CD14-positive monocyte (primary cell): ENCODE data around the gene NINL. TPM values are rescaled to one million over a fixed set of nuclear protein-coding genes. Genes with fewer than 3 reads are reported as not detected.

Experiments used
- DNase-seq, 3 donors: peaks; one replicate each; pipeline ENCODE4 v3.0.0-alpha.2; 2011 to 2022
- H2AFZ ChIP-seq: 2 replicates; pipeline ENCODE4 v1.6.0; 2012; ENCODE audit warnings: mild to moderate bottlenecking, low read depth, low read length, inconsistent platforms; ENCODE audit not compliant: insufficient read depth, poor library complexity, severe bottlenecking
- H3K27ac ChIP-seq, 2 donors: 1 replicate in 1 of 2; 2 replicates in 1 of 2; pipeline ENCODE4 v1.5.1; 2012 to 2013; ENCODE audit warnings: low read length in 2 of 2, control low read depth in 1 of 2, inconsistent platforms in 1 of 2, low read depth in 1 of 2, mild to moderate bottlenecking in 1 of 2
- H3K27me3 ChIP-seq, 2 donors: one replicate each; pipeline versions ENCODE4 v1.6.0 to v1.6.1; 2011 to 2013; ENCODE audit warnings: low read length in 2 of 2; ENCODE audit not compliant: control insufficient read depth in 2 of 2, insufficient read depth in 2 of 2
- H3K36me3 ChIP-seq, 2 donors: replicated peaks in 1 of 2; 1 replicate in 1 of 2; 2 replicates in 1 of 2; pipeline versions ENCODE4 v1.5.1 to v1.6.1; 2012 to 2013; ENCODE audit warnings: low read length in 2 of 2, control low read depth in 1 of 2, inconsistent platforms in 1 of 2, mild to moderate bottlenecking in 1 of 2; ENCODE audit not compliant: insufficient read depth in 2 of 2, control insufficient read depth in 1 of 2
- H3K4me1 ChIP-seq, 2 donors: 1 replicate in 1 of 2; 2 replicates in 1 of 2; pipeline versions ENCODE4 v1.5.1 to v1.6.1; 2012 to 2013; ENCODE audit warnings: low read length in 2 of 2, control low read depth in 1 of 2, inconsistent platforms in 1 of 2, mild to moderate bottlenecking in 1 of 2, moderate library complexity in 1 of 2; ENCODE audit not compliant: insufficient read depth in 2 of 2, control insufficient read depth in 1 of 2
- H3K4me2 ChIP-seq: replicated peaks from 2 replicates; pipeline ENCODE3; 2012; ENCODE audit warnings: low read length, moderate library complexity, mild to moderate bottlenecking; ENCODE audit not compliant: poor library complexity, severe bottlenecking; ENCODE audit errors: extremely low read depth
- H3K4me3 ChIP-seq, 3 experiments: fragments of 200-600 bp in 1 of 3; sonication (generic) in 1 of 3; replicated peaks in 1 of 3; 1 replicate in 2 of 3; 2 replicates in 1 of 3; pipeline ENCODE4 v1.5.1; 2011 to 2013; ENCODE audit warnings: low read length in 3 of 3, mild to moderate bottlenecking in 3 of 3, control low read depth in 2 of 3, low read depth in 2 of 3, inconsistent platforms in 1 of 3, moderate library complexity in 1 of 3
- H3K79me2 ChIP-seq: 2 replicates; pipeline ENCODE4 v1.6.0; 2012; ENCODE audit warnings: mild to moderate bottlenecking, control low read depth, inconsistent platforms, low read length, moderate library complexity; ENCODE audit not compliant: insufficient read depth
- H3K9ac ChIP-seq: 2 replicates; pipeline ENCODE4 v1.6.0; 2017; ENCODE audit warnings: low read length, mild to moderate bottlenecking; ENCODE audit not compliant: insufficient read depth, poor library complexity, severe bottlenecking
- H3K9me3 ChIP-seq, 2 donors: replicated peaks in 1 of 2; 1 replicate in 1 of 2; 2 replicates in 1 of 2; pipeline versions ENCODE4 v1.5.1 to v1.6.1; 2012 to 2013; ENCODE audit warnings: low read length in 2 of 2, control low read depth in 1 of 2; ENCODE audit not compliant: control insufficient read depth in 1 of 2, insufficient read depth in 1 of 2
- H4K20me1 ChIP-seq: 2 replicates; pipeline ENCODE4 v1.6.0; 2012; ENCODE audit warnings: mild to moderate bottlenecking, low read length, control low read depth, moderate library complexity; ENCODE audit not compliant: insufficient read depth
- H3K27ac Mint-ChIP-seq, 7 donors: one replicate each; pipeline ENCODE4 v1.8.0; 2020; ENCODE audit warnings: mild to moderate bottlenecking in 7 of 7, mixed read lengths in 7 of 7, moderate library complexity in 6 of 7, inconsistent platforms in 2 of 7
- H3K27me3 Mint-ChIP-seq, 3 donors: one replicate each; pipeline ENCODE4 v1.8.0; 2021 to 2022; ENCODE audit warnings: low read depth in 3 of 3, mild to moderate bottlenecking in 3 of 3, mixed read lengths in 3 of 3, moderate library complexity in 3 of 3, inconsistent platforms in 1 of 3
- H3K36me3 Mint-ChIP-seq, 2 donors: one replicate each; pipeline ENCODE4 v1.8.0; 2020; ENCODE audit warnings: mixed read lengths in 2 of 2, inconsistent platforms in 1 of 2, mild to moderate bottlenecking in 1 of 2
- H3K4me1 Mint-ChIP-seq: one replicate; pipeline ENCODE4 v1.8.0; 2020; ENCODE audit warnings: mild to moderate bottlenecking, mixed read lengths
- H3K4me3 Mint-ChIP-seq, 2 donors: one replicate each; pipeline ENCODE4 v1.8.0; 2020; ENCODE audit warnings: mild to moderate bottlenecking in 2 of 2, mixed read lengths in 2 of 2, moderate library complexity in 1 of 2
- H3K9me3 Mint-ChIP-seq, 7 donors: one replicate each; pipeline ENCODE4 v1.8.0; 2020 to 2022; ENCODE audit warnings: mixed read lengths in 7 of 7, mild to moderate bottlenecking in 6 of 7, moderate library complexity in 6 of 7, inconsistent platforms in 2 of 7
- WGBS: methylation state at CpG from one replicate; pipeline ENCODE4 v1.1.5; 2013; ENCODE audit warnings: missing lambda C conversion rate; ENCODE audit not compliant: insufficient coverage; 5-methylcytosine and 5-hydroxymethylcytosine counted together
- intact Hi-C, 2 donors: fragments of 100-400 bp; cut with micrococcal nuclease; formaldehyde crosslinking; loops; one replicate each; pipeline versions ENCODE4 v1.15.0 to v1.15.1; 2023
- polyA plus RNA-seq, 3 donors: library from polyadenylated mRNA; depleted of rRNA in 1 of 3; unstranded in 2 of 3; stranded (reverse) in 1 of 3; fragments of 300-500 nt in 2 of 3; fragments of >200 nt in 1 of 3; fragmentation: Illumina TruSeq in 2 of 3; gene quantifications; 1 replicate in 2 of 3; 2 replicates in 1 of 3; pipeline ENCODE4 v1.2.3, GENCODE V29; 2012 to 2021
- TF ChIP-seq, protein P1 (sequence below): fragments of 200-600 bp; IDR thresholded peaks from one replicate; pipeline ENCODE4 v1.8.0; 2022; ENCODE audit warnings: antibody characterized with exemption, mild to moderate bottlenecking

Gene NINL
- polyA plus RNA-seq, 3 donors, result 0.08 to 0.15 TPM; not detected in 1

DNA sequence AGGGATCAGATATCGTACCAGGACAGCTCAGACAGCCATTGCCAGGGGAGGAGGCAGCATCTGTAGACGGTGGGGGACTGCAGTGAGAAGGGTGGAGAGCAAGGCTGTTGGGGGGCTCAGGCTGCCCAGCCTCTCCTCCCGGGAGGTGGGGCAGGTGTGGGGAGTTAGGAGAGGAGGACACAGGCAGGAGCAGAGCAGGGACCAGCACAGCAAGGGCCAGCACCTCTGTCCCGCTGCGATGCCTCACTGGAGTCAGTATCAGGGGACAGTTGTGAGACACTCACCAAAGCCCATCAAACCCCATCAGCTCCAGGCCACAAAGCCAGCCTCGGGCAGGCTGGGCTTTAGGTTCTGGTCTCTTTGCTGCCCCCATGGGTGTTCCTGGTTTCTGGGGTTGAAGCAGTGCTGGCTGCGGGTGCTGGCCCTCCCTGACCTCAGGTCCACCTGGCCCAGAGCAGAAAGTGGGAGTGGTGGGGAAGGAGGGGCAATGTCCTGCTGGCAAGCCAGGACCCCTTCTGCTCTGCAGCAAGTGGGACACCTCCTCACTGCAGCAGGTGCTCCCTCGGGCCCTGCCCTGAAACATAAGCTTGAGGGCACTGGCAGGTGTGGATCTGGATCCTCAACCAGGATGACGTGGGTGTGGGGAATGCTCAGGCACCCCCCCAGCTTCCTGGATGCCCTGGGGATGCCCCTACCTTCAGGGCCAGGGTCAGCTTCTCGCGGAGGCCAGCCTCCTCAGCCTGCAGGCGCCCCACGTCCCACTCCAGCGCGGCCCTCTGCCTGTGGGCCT, 94.5 kb downstream of the NINL start:
- Histone ChIP-seq H3K4me1 (no peaks in the 10 kb centered on the region), H3K9ac (no peak overlapping the region), H3K4me3 (no peak overlapping the region), H3K36me3 (no peaks in the 10 kb centered on the region), H3K27me3 (no peaks in the 10 kb centered on the region), H3K4me2 (no peak overlapping the region), H3K9me3 (no peaks in the 10 kb centered on the region), H4K20me1 (no peaks in the 10 kb centered on the region), H3K79me2 (no peaks in the 10 kb centered on the region), H2AFZ (no peak overlapping the region), H3K27ac (no peak overlapping the region)
- intact Hi-C loops, result no loop called here
- Mint-ChIP-seq H3K9me3 (no peaks in the 10 kb centered on the region), H3K27me3 (peaks cover 4 to 10% (median 6%) of the 10 kb centered on the region in 3 donors), H3K36me3 (no peaks in the 10 kb centered on the region), H3K4me3 (no peak overlapping the region), H3K4me1 (no peaks in the 10 kb centered on the region), H3K27ac (no peak overlapping the region)
- WGBS, result 95% methylated on average over 13 of the region's 15 CpGs
- DNase-seq, result no peak
- TF ChIP-seq, protein P1, sequence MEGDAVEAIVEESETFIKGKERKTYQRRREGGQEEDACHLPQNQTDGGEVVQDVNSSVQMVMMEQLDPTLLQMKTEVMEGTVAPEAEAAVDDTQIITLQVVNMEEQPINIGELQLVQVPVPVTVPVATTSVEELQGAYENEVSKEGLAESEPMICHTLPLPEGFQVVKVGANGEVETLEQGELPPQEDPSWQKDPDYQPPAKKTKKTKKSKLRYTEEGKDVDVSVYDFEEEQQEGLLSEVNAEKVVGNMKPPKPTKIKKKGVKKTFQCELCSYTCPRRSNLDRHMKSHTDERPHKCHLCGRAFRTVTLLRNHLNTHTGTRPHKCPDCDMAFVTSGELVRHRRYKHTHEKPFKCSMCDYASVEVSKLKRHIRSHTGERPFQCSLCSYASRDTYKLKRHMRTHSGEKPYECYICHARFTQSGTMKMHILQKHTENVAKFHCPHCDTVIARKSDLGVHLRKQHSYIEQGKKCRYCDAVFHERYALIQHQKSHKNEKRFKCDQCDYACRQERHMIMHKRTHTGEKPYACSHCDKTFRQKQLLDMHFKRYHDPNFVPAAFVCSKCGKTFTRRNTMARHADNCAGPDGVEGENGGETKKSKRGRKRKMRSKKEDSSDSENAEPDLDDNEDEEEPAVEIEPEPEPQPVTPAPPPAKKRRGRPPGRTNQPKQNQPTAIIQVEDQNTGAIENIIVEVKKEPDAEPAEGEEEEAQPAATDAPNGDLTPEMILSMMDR, result no peak

DNA sequence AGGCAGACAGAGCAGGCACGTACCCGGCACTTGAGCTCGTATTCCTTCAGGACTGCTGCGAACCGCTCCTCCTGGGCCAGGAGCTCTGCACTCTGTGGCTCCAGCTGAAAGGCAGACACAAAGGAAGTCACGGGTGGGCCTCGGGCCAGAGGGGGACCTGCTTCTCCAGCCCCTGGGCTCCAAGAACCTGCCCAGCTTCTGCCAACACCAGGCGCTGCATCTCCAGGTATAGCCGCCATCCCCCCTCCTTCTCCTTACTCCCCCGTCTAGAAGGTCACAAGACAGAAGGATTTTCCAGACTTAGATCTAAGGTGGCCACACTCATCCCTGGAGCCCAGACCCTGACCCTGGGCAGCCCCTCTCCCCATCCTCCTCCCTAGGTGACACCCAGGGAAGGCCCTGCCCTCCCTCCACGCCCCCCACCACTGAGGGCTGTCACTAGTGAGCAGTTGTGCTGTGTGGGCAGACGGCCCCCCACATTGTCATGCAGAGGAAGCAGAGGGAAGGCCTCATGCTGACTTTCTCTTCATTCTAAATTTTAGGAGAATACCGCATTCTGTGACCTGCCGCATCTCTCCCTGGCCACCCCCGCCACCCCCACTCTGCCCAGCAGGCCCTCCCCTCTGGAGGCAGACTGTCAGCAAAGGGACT, 96.0 kb downstream of the NINL start:
- peaks cover 9 to 16% (median 10%) of the 10 kb centered on the region in 3 donors for H3K27me3 Mint-ChIP-seq

More for the DNA sequence above, 96.0 kb downstream of the NINL start:
- H3K4me2 ChIP-seq, result no peak overlapping the region
- DNase-seq, result no peak
- H3K9ac ChIP-seq, result no peak overlapping the region
- no peaks in the 10 kb centered on the region for H3K79me2 ChIP-seq
- no peaks in the 10 kb centered on the region for H3K9me3 ChIP-seq
- H3K36me3 ChIP-seq, result no peaks in the 10 kb centered on the region
- no peak overlapping the region for H3K4me3 Mint-ChIP-seq
- H3K9me3 Mint-ChIP-seq, result no peaks in the 10 kb centered on the region
- H3K27ac ChIP-seq, result no peak overlapping the region
- TF ChIP-seq, protein P1, result no peak
- H3K36me3 Mint-ChIP-seq, result no peaks in the 10 kb centered on the region
- intact Hi-C loops, result no loop called here
- H3K4me3 ChIP-seq, result no peak overlapping the region
- WGBS, result 96% methylated on average over 14 of the region's 15 CpGs
- H2AFZ ChIP-seq, result no peak overlapping the region
- H3K27me3 ChIP-seq, result peaks cover 0 to 8% of the 10 kb centered on the region in 2 donors
- no peaks in the 10 kb centered on the region for H3K4me1 ChIP-seq
- H3K4me1 Mint-ChIP-seq, result no peaks in the 10 kb centered on the region
- no peak overlapping the region for H3K27ac Mint-ChIP-seq
- no peaks in the 10 kb centered on the region for H4K20me1 ChIP-seq
